Endodermal cell (in vitro differentiated cells): ENCODE data around the gene MMD2. TPM values are rescaled to one million over a fixed set of nuclear protein-coding genes. Genes with fewer than 3 reads are reported as not detected.

Experiments used
- DNase-seq: peaks from one replicate; pipeline ENCODE4 v3.0.0-alpha.2; 2017
- H3K27ac ChIP-seq: 2 replicates; pipeline ENCODE4 v1.5.1; 2013; ENCODE audit warnings: mild to moderate bottlenecking, low read depth, low read length, moderate library complexity
- H3K27me3 ChIP-seq: 2 replicates; pipeline ENCODE4 v1.6.1; 2013; ENCODE audit warnings: mild to moderate bottlenecking, low read length, moderate library complexity; ENCODE audit not compliant: insufficient read depth, control insufficient read depth, poor library complexity, severe bottlenecking
- H3K36me3 ChIP-seq: 2 replicates; pipeline ENCODE4 v1.7.0; 2013; ENCODE audit warnings: mild to moderate bottlenecking, low read length, moderate library complexity; ENCODE audit not compliant: control insufficient read depth, insufficient read depth
- H3K4me1 ChIP-seq: one replicate; pipeline ENCODE4 v1.7.0; 2013; ENCODE audit warnings: low read length; ENCODE audit not compliant: control insufficient read depth, insufficient read depth
- H3K4me3 ChIP-seq: 2 replicates; pipeline ENCODE4 v1.5.1; 2013; ENCODE audit warnings: mild to moderate bottlenecking, low read length, moderate library complexity
- H3K9ac ChIP-seq: 2 replicates; pipeline ENCODE4 v1.6.1; 2013; ENCODE audit warnings: mild to moderate bottlenecking, low read length, moderate library complexity; ENCODE audit not compliant: poor library complexity, severe bottlenecking; ENCODE audit errors: extremely low read depth
- H3K9me3 ChIP-seq: 2 replicates; pipeline ENCODE4 v1.6.1; 2013; ENCODE audit warnings: mild to moderate bottlenecking, low read length, moderate library complexity; ENCODE audit not compliant: control insufficient read depth
- H3K27ac Mint-ChIP-seq: 2 replicates; pipeline ENCODE4 v1.8.0; 2020; ENCODE audit warnings: mixed read lengths
- H3K27me3 Mint-ChIP-seq: 2 replicates; pipeline ENCODE4 v1.8.0; 2021; ENCODE audit warnings: mild to moderate bottlenecking, mixed read lengths; ENCODE audit not compliant: insufficient read depth
- H3K36me3 Mint-ChIP-seq: 2 replicates; pipeline ENCODE4 v1.8.0; 2020; ENCODE audit warnings: low read depth, mixed read lengths
- H3K4me1 Mint-ChIP-seq: 2 replicates; pipeline ENCODE4 v1.8.0; 2020; ENCODE audit warnings: mixed read lengths
- H3K4me3 Mint-ChIP-seq: 2 replicates; pipeline ENCODE4 v1.8.0; 2020; ENCODE audit warnings: mild to moderate bottlenecking, moderate library complexity, mixed read lengths
- H3K9me3 Mint-ChIP-seq: 2 replicates; pipeline ENCODE4 v1.8.0; 2020; ENCODE audit warnings: mild to moderate bottlenecking, mixed read lengths
- CTCF ChIP-seq: fragments of 200-600 bp; sonication (generic); conservative IDR thresholded peaks from 2 replicates; pipeline ENCODE4 v1.5.0; 2021; ENCODE audit warnings: antibody characterized with exemption, mild to moderate bottlenecking
- WGBS, 2 experiments: methylation state at CpG; one replicate each; pipeline versions ENCODE4 v1.1.5 to v1.1.7; 2013; ENCODE audit warnings: missing lambda C conversion rate in 2 of 2, mixed read lengths in 1 of 2; ENCODE audit not compliant: insufficient coverage in 1 of 2, insufficient read length in 1 of 2; 5-methylcytosine and 5-hydroxymethylcytosine counted together
- total RNA-seq, 2 donors: library from RNA; stranded (reverse); fragmentation: NEBNext Ultra II Directional in 1 of 2; extraction: Animal tissue kit (Norgen Biotek cat#: 25700) in 1 of 2; gene quantifications; 2 replicates in 1 of 2; 3 replicates in 1 of 2; pipeline ENCODE4 v1.2.1, GENCODE V29; 2021

MMD2 gene
- total RNA-seq, 2 donors from 2014 or later, result 0.15 TPM; not detected in 1

DNA sequence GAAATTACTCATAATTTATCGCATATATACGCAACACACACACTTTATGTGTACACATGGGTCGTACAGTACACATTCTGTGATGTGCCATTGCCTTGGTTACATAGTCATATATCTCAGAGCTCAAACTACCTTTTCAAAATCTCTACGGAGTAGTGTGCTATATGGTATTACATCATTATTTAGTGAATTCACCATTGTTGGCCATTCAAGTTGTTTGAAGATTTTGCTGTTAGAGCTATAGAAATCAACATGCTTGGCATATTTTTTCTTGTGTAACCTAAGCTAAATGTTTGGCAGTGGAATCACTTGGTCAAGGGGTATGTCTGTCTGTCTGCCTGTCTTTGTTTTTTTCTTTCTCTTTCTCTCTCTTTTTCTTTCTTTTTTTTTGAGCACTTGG, 42.0 kb upstream of the MMD2 start:
- H3K27me3 Mint-ChIP-seq, result no peaks in the 10 kb centered on the region
- H3K4me3 Mint-ChIP-seq, result no peak overlapping the region
- Histone ChIP-seq H3K4me3 (no peak overlapping the region), H3K9ac (no peak overlapping the region), H3K9me3 (no peaks in the 10 kb centered on the region), H3K27me3 (no peaks in the 10 kb centered on the region), H3K4me1 (no peaks in the 10 kb centered on the region), H3K36me3 (peaks cover 62% of the 10 kb centered on the region), H3K27ac (no peak overlapping the region)
- no peak for TF ChIP-seq CTCF
- 76 to 94% methylated on average over 3 of the region's 4 CpGs for WGBS, 2 experiments
- H3K4me1 Mint-ChIP-seq, result no peaks in the 10 kb centered on the region
- H3K9me3 Mint-ChIP-seq, result no peaks in the 10 kb centered on the region
- H3K27ac Mint-ChIP-seq, result no peak overlapping the region
- no peak for DNase-seq
- peaks cover 57% of the 10 kb centered on the region for H3K36me3 Mint-ChIP-seq

DNA sequence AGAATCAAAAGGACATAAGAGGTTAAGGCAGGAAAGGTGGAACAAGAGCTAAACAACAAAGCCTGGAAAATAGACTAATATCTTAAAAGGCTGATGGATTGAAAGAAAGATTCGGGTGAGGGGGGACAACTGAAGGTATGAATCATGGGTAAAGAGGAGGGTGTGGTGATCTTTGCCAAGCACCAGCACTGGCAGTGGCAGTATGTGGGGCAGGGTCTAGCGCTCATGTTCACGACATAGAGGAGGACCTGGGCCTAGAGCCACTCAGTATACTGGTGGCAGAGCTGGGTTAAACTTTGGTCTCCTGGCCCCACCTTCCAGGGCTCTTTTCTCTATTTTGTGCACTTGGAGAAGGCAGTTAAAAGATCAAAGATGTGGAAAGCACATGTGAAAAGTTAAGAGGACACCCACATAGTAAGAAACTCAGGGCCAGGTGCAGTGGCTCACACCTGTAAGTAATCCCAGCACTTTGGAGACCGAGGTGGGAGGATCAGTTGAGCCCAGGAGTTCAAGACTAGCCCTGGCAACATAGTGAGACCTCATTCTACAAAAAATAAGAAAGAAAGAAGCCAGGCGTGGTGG, 40.5 kb upstream of the MMD2 start:
- Mint-ChIP-seq H3K27me3 (no peaks in the 10 kb centered on the region), H3K4me3 (no peak overlapping the region)

DNA sequence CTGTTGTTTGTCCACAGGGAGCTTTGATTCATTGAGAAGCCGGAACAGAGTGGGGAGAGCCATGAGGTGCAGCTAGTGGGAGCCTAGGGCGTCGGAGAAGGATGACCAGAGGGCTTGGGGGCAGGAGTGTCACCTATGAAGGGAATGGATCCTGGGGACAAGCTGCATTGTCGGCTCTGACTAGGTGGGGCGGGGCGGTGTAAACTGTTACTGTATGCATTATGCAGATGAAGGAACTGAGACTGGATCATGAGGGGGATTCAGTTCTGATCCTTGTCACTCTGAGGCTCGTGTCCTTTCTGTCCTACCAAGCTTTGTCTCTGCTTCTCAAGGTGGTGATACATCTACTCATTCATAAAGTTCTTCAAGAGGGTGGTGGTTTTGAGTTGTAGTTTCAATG, 39.9 kb upstream of the MMD2 start:
- H3K36me3 ChIP-seq, result peaks cover 60% of the 10 kb centered on the region
- no peak for TF ChIP-seq CTCF
- DNase-seq, result no peak
- H3K4me1 Mint-ChIP-seq, result no peaks in the 10 kb centered on the region
- no peak overlapping the region for H3K27ac ChIP-seq
- no peak overlapping the region for H3K4me3 Mint-ChIP-seq
- H3K4me1 ChIP-seq, result no peaks in the 10 kb centered on the region
- peaks cover 64% of the 10 kb centered on the region for H3K36me3 Mint-ChIP-seq
- H3K27ac Mint-ChIP-seq, result no peak overlapping the region
- H3K9me3 Mint-ChIP-seq, result no peaks in the 10 kb centered on the region
- H3K27me3 ChIP-seq, result no peaks in the 10 kb centered on the region
- H3K9ac ChIP-seq, result no peak overlapping the region
- no peak overlapping the region for H3K4me3 ChIP-seq
- no peaks in the 10 kb centered on the region for H3K27me3 Mint-ChIP-seq
- WGBS, 2 experiments, result 93 to 100% methylated on average over 4 to 7 of the region's 7 CpGs
- H3K9me3 ChIP-seq, result no peaks in the 10 kb centered on the region

More for the DNA sequence above, 40.5 kb upstream of the MMD2 start:
- Mint-ChIP-seq H3K27ac (no peak overlapping the region), H3K36me3 (peaks cover 62% of the 10 kb centered on the region), H3K4me1 (no peaks in the 10 kb centered on the region), H3K9me3 (no peaks in the 10 kb centered on the region)
- no peak for TF ChIP-seq CTCF
- Histone ChIP-seq H3K27ac (no peak overlapping the region), H3K9ac (no peak overlapping the region), H3K4me1 (no peaks in the 10 kb centered on the region), H3K9me3 (no peaks in the 10 kb centered on the region), H3K4me3 (no peak overlapping the region), H3K36me3 (peaks cover 58% of the 10 kb centered on the region), H3K27me3 (no peaks in the 10 kb centered on the region)
- WGBS, 2 experiments, result 95 to 97% methylated on average over 4 to 5 of the region's 5 CpGs
- DNase-seq, result no peak
